SU-DHL-6 (cell line): ENCODE results near the gene KBTBD13.

ENCODE experiments used
- EZH2phosphoT487 ChIP-seq: fragments of 200-600 bp; sonication (generic), shearing (Covaris generic); conservative IDR thresholded peaks from 2 replicates; pipeline ENCODE4 v1.6.1; 2018; ENCODE audit warnings: mild to moderate bottlenecking, antibody characterized with exemption, low read length, moderate library complexity, mixed read lengths
- TF ChIP-seq, protein P1 (sequence below): fragments of 200-600 bp; sonication (generic); IDR thresholded peaks from one replicate; pipeline ENCODE4 v1.5.1; 2017; ENCODE audit warnings: antibody characterized with exemption, mild to moderate bottlenecking, low read length, moderate library complexity; ENCODE audit not compliant: insufficient read depth, poor library complexity, severe bottlenecking

DNA sequence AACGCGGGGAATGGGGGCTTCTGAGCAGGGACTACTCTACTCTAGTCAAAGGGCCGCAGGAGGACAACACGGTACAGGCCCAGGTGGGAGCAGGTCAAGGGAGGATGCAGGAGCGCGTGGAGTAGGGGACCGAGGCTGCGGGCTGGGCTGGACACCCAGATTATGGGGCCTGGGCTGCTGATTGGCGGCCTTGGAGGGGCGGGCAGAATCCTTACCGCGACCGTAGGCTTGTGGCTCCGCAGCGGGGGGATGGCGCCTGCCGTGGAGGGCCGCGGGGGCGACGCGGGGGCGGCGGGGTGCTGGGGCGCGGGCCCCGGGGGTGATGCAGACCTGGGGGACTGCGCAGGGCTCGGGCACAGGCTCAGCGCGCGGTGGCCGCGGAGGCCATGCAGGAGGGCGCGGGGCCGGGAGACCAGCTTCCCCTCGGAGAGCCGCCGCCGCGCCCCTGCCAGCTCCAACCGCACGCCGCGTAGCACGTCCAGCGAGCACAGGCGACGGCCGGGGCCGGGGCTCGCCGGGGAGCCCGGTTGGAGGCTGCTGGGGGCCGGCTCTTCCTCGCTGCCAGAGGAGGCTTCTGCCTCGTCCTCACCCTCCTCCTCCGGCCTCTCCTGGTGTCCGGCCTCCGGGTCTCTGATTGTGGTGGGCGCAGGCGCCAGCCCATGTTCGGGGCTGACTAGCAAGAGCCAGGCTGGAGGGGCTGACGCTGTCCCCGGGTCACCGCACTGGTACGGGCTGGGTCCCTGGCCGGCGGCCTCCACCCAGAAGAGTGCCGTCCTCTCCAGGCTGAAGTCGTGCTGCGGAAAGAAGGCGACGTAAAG lies 25.6 kb downstream of the KBTBD13 start:
- TF ChIP-seq, protein P1, sequence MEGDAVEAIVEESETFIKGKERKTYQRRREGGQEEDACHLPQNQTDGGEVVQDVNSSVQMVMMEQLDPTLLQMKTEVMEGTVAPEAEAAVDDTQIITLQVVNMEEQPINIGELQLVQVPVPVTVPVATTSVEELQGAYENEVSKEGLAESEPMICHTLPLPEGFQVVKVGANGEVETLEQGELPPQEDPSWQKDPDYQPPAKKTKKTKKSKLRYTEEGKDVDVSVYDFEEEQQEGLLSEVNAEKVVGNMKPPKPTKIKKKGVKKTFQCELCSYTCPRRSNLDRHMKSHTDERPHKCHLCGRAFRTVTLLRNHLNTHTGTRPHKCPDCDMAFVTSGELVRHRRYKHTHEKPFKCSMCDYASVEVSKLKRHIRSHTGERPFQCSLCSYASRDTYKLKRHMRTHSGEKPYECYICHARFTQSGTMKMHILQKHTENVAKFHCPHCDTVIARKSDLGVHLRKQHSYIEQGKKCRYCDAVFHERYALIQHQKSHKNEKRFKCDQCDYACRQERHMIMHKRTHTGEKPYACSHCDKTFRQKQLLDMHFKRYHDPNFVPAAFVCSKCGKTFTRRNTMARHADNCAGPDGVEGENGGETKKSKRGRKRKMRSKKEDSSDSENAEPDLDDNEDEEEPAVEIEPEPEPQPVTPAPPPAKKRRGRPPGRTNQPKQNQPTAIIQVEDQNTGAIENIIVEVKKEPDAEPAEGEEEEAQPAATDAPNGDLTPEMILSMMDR: no peak
- no peak for TF ChIP-seq EZH2phosphoT487
